Stimulated activated naive CD8-positive, alpha-beta T cell treated with anti-CD3 and anti-CD28 coated beads, Interleukin-15, Interleukin-2, amounts not matched to agents 100 ng/mL and 50 ng/mL, for 24 hours (primary cell): ENCODE data around the gene NPDC1.
"Not testable (repeated sequence)": the region's sequence is repeated elsewhere in the genome, so short reads cannot be mapped to it uniquely, and the experiment has no call there.

Experiments used
- H3K27ac Mint-ChIP-seq: one replicate; pipeline ENCODE4 v1.8.0; 2021; ENCODE audit warnings: mild to moderate bottlenecking, mixed read lengths
- H3K27me3 Mint-ChIP-seq: one replicate; pipeline ENCODE4 v1.8.0; 2021; ENCODE audit warnings: mixed read lengths
- H3K36me3 Mint-ChIP-seq: one replicate; pipeline ENCODE4 v1.8.0; 2021; ENCODE audit warnings: low read depth, mixed read lengths
- H3K4me1 Mint-ChIP-seq: one replicate; pipeline ENCODE4 v1.8.0; 2021; ENCODE audit warnings: low read depth, mixed read lengths
- H3K4me3 Mint-ChIP-seq: one replicate; pipeline ENCODE4 v1.8.0; 2021; ENCODE audit warnings: mild to moderate bottlenecking, mixed read lengths
- H3K9me3 Mint-ChIP-seq: one replicate; pipeline ENCODE4 v1.8.0; 2021; ENCODE audit warnings: mixed read lengths

NPDC1 gene

GRCh38 chr9:137009938-137010732, 35.8 kb downstream of the NPDC1 start:
- H3K4me3 Mint-ChIP-seq = no peak overlapping the region
- no peaks in the 10 kb centered on the region for H3K27me3 Mint-ChIP-seq
- no peak overlapping the region for H3K27ac Mint-ChIP-seq
- H3K4me1 Mint-ChIP-seq = peaks cover 11% of the 10 kb centered on the region
- no peaks in the 10 kb centered on the region for H3K36me3 Mint-ChIP-seq
- H3K9me3 Mint-ChIP-seq = no peaks in the 10 kb centered on the region

DNA sequence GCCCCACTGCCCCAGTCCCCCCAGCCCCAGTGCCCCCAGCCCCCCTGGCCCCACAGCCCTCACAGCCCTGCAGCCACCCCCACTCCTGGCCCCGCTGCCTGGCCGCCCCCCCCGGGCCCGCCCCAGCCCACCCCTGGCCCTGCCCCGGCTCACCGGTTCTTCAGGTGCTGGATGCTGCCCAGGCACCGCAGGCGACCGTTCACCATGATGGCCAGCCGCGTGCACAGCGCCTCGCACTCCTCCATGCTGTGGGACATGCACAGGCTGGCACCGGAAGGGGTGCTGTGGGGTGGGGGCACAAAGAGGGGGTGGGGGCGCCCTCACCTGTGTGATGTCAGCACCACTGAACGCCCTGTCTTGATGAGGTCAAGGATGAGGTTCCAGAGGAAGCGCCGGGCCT, 36.8 kb downstream of the NPDC1 start:
- no peak overlapping the region for H3K4me3 Mint-ChIP-seq
- H3K4me1 Mint-ChIP-seq = peaks cover 11% of the 10 kb centered on the region
- no peaks in the 10 kb centered on the region for H3K27me3 Mint-ChIP-seq
- H3K36me3 Mint-ChIP-seq = no peaks in the 10 kb centered on the region
- no peaks in the 10 kb centered on the region for H3K9me3 Mint-ChIP-seq
- no peak overlapping the region for H3K27ac Mint-ChIP-seq

DNA sequence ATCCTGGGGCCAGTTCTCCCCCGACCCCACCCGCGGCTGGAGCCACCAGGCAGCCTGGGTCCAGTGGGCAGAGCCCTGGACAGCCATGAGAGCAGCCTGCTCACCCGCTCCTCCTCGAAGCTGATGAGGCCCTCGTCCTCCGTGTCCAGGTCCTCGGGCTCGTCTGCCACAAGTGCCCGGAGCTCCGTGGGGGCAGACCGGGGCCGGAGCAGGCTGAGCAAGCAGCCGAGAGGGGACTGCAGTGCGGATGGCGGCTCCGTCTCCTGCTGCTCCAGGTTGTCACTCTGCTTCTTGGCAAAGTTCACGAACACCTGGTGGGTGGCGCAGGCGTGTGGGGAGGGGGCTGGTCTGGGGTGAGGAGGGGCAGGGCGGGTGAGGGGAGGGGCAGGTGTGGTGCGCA, 37.7 kb downstream of the NPDC1 start:
- Mint-ChIP-seq H3K27ac (no peak overlapping the region), H3K4me1 (peaks cover 11% of the 10 kb centered on the region)

GRCh38 chr9:137007816-137008270, 38.1 kb downstream of the NPDC1 start:
- peaks cover 11% of the 10 kb centered on the region for H3K4me1 Mint-ChIP-seq
- no peaks in the 10 kb centered on the region for H3K9me3 Mint-ChIP-seq
- no peaks in the 10 kb centered on the region for H3K36me3 Mint-ChIP-seq
- no peak overlapping the region for H3K4me3 Mint-ChIP-seq
- H3K27me3 Mint-ChIP-seq = no peaks in the 10 kb centered on the region
- no peak overlapping the region for H3K27ac Mint-ChIP-seq

More for the DNA sequence above, 37.7 kb downstream of the NPDC1 start:
- H3K27me3 Mint-ChIP-seq = no peaks in the 10 kb centered on the region
- H3K9me3 Mint-ChIP-seq = no peaks in the 10 kb centered on the region
- no peaks in the 10 kb centered on the region for H3K36me3 Mint-ChIP-seq
- H3K4me3 Mint-ChIP-seq = no peak overlapping the region

- Mint-ChIP-seq H3K36me3 (no peaks in the 10 kb centered on the region), H3K4me3 (no peak overlapping the region), H3K27ac (no peak overlapping the region), H3K9me3 (no peaks in the 10 kb centered on the region), H3K4me1 (peaks cover 11% of the 10 kb centered on the region), H3K27me3 (no peaks in the 10 kb centered on the region)
These were observed 38.7 kb downstream of the NPDC1 start for GRCh38 chr9:137007108-137007815.

GRCh38 chr9:137006116-137007003, 39.6 kb downstream of the NPDC1 start:
- Mint-ChIP-seq H3K9me3 (no peaks in the 10 kb centered on the region), H3K36me3 (no peaks in the 10 kb centered on the region), H3K4me1 (peaks cover 11% of the 10 kb centered on the region), H3K4me3 (no peak overlapping the region), H3K27ac (peak overlapping the region; percentile 36), H3K27me3 (no peaks in the 10 kb centered on the region)

GRCh38 chr9:137004285-137004684, 41.7 kb downstream of the NPDC1 start:
- not testable (repeated sequence) for H3K9me3 Mint-ChIP-seq, H3K27me3 Mint-ChIP-seq, H3K4me3 Mint-ChIP-seq, H3K27ac Mint-ChIP-seq, H3K36me3 Mint-ChIP-seq
- H3K4me1 Mint-ChIP-seq = peaks cover 24% of the 10 kb centered on the region

DNA sequence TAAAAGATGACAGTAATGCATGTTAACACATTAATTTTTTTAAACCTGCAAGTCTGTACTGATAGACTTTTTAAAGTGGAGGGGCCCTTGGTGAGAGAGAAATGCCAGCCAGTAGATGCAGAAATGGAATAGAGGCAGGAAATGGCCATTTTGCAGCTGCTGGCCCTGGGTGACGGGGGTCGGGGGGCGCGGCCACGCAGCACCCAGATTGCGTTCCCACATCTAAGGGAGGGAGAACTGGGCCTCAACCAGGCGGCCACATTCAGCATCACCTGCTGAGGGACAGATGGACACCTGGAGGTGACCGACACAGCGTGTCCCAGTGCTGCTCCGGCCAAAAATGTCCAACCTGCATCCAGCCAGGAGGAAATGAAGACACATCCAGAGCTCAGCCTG, 43.3 kb downstream of the NPDC1 start:
- H3K4me1 Mint-ChIP-seq = peaks cover 37% of the 10 kb centered on the region
- H3K27me3 Mint-ChIP-seq = no peaks in the 10 kb centered on the region
- no peaks in the 10 kb centered on the region for H3K36me3 Mint-ChIP-seq
- H3K9me3 Mint-ChIP-seq = no peaks in the 10 kb centered on the region
- H3K4me3 Mint-ChIP-seq = no peak overlapping the region
- H3K27ac Mint-ChIP-seq = no peak overlapping the region

- H3K4me1 Mint-ChIP-seq = peaks cover 42% of the 10 kb centered on the region
- H3K27me3 Mint-ChIP-seq = no peaks in the 10 kb centered on the region
- H3K4me3 Mint-ChIP-seq = no peak overlapping the region
- no peaks in the 10 kb centered on the region for H3K36me3 Mint-ChIP-seq
- no peaks in the 10 kb centered on the region for H3K9me3 Mint-ChIP-seq
- H3K27ac Mint-ChIP-seq = no peak overlapping the region
These were observed 43.9 kb downstream of the NPDC1 start for GRCh38 chr9:137001857-137002645.

DNA sequence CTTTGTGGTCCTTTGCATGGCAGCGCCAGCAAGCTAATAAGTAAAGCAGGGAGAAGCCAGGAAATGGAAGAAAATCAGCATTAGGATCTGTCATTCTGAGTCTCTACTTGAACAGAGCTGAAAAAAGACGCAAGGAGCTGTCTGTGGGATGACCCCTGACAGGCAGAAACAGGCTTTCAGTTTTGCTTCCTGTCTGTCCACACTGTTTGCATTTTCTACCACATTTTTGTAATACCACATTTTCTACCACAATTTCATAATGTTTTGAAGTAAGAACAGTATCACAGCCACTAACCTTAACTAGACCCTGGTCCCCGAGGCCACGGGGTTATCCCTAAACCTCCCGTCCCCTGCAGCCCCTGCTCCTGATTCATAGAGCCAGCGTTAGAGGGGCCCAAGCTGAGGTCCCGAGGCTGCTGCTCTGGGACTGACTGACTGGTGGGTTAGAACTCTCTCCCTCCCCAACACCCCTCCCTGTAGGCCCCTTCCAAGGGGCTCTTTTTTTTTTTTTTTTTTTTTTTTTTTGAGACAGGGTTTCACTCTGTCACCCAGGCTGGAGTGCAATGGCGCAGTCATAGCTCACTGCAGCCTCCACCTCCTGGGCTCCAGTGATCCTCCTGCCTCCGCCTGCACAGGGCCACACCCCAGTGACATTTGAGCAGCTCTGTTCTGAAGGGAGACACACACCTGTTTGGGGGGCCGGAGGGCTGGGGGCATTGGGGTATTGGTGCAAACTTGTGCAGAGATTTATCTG, 45.6 kb downstream of the NPDC1 start:
- Mint-ChIP-seq H3K27ac (peak overlapping the region; percentile 83), H3K36me3 (no peaks in the 10 kb centered on the region), H3K9me3 (no peaks in the 10 kb centered on the region), H3K4me3 (peak overlapping the region; percentile 61), H3K27me3 (no peaks in the 10 kb centered on the region), H3K4me1 (peaks cover 39% of the 10 kb centered on the region)

DNA sequence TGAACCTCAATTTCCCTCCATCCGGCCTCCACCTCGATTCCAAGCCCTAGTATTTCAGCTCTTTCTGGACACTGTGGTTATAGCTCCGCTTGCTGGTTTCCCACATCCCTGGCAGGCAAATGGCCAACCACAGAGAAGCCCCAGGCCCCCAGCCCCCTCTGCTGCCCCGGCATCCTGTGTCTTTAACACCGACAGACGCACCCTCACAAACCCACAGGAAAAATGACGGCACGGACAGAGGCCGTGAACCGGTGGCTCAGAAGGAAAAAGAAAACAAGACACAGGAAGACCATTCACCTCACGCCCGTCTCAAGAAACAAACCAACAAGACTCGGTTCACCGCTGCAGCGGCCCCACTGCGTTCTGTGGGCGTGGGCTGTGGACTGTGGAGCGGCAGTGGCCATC, 48.1 kb downstream of the NPDC1 start:
- Mint-ChIP-seq H3K4me3 (peak overlapping the region; percentile 43), H3K27ac (peak overlapping the region; percentile 68), H3K36me3 (no peaks in the 10 kb centered on the region), H3K9me3 (no peaks in the 10 kb centered on the region), H3K27me3 (no peaks in the 10 kb centered on the region), H3K4me1 (peaks cover 49% of the 10 kb centered on the region)

GRCh38 chr9:136997371-136997770, 48.6 kb downstream of the NPDC1 start:
- Mint-ChIP-seq H3K27me3 (no peaks in the 10 kb centered on the region), H3K36me3 (no peaks in the 10 kb centered on the region), H3K4me3 (peak overlapping the region; percentile 43), H3K9me3 (no peaks in the 10 kb centered on the region), H3K27ac (no peak overlapping the region), H3K4me1 (peaks cover 49% of the 10 kb centered on the region)

GRCh38 chr9:136996361-136997292, 49.4 kb downstream of the NPDC1 start, which contains the start of gene CLIC3:
TSS of gene CLIC3 (minus strand) at chr9:136996568. CDS start at chr9:136996543, 25 bp downstream.
- no peaks in the 10 kb centered on the region for H3K36me3 Mint-ChIP-seq
- H3K9me3 Mint-ChIP-seq = no peaks in the 10 kb centered on the region
- peak within 1 kb of the TSS; percentile 10 for H3K4me3 Mint-ChIP-seq
- no peaks in the 10 kb centered on the region for H3K27me3 Mint-ChIP-seq
- H3K27ac Mint-ChIP-seq = no peak within 1 kb of the TSS
- peaks cover 51% of the 10 kb centered on the region for H3K4me1 Mint-ChIP-seq
